ENCODE measurements around the gene CXXC5.

DNA sequence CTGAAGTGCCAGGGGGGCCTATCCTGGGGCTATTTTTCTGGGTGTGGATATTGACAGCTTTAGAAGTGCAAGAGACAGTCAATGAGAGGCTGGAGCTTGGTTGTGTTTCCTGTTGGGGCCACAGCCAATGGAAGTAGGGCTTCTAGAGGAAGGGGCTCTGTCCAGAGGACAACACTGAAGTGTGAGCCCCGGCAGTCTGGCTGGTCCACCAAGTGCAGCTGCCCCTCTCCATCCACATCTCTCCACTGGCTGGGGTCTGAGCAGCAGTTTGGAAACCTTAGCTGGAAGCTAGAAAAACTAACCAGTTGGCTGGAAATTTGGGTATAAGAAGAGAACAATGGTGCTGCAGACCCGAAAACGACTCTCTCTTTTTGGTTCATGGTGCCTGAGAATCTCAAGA, 83.1 kb downstream of the CXXC5 start:
- TF ChIP-seq POLR2AphosphoS5 (IDR thresholded peaks at IDR 0.05; ENCODE audit: low read depth, low read length): no peak
- no peak for TF ChIP-seq TAF1 (IDR thresholded peaks at IDR 0.05; ENCODE audit: borderline replicate concordance, low read depth, low read length)
- TF ChIP-seq POLR2A (IDR thresholded peaks at IDR 0.05; ENCODE audit: low read depth, low read length): no peak

Data from GM12892 (cell line).